Renal cortical epithelial cell (primary cell): ENCODE data around the gene PLCD1. TPM values are rescaled to one million over a fixed set of nuclear protein-coding genes. Genes with fewer than 3 reads are reported as not detected.
"Not testable (repeated sequence)": the region's sequence is repeated elsewhere in the genome, so short reads cannot be mapped to it uniquely, and the experiment has no call there.

Experiments
- DNase-seq: peaks from one replicate; pipeline ENCODE4 v3.0.0-alpha.2; 2011; ENCODE audit warnings: low read depth
- total RNA-seq: library from RNA; depleted of rRNA; stranded (reverse); fragments of >200 nt; gene quantifications from 2 replicates; pipeline ENCODE4 v1.2.3, GENCODE V29; 2014

The PLCD1 gene
- 20.5 and 28.1 TPM in 2 replicates for total RNA-seq

DNA sequence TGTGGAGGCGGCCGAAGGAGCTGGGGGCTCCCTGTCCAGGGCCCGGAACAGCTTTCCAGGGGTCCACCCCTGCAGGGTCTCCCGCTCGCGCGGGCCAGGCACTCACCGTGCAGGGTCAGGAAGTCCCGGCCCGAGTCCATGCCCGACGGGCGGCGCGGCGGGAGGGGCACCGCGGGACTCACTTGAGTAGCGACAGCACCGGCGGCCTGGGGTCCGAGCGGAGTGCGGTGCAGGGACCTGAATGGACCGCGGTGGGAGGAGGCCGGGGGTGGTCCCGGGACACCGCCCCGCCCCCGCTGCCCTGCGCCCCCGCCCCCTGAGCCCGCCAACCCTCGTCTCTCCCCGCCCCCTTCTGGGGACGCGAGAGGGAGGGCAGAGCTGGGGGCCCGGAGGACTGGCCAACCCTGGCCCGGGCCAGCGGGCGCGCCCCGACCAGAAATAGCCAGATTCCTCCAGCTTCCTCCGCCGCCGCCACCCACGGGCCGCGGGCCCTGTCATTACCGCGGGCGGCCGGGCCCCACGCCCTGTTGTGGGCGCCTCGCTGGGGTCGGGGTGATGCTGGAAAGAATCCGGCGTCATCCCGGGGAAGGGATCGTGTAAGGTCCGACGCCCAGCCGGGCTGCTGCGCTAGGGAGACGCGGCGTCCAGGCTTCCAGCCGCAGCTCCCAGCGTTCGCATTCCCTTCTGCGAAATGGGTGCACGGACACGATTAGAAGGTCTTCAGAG lies at the start of gene PLCD1:
Gene PLCD1 (minus strand): TSS at position 243 of the 726 bp plus-strand sequence. CDS start 103 bp downstream, at position 140.
- DNase-seq = no peak

DNA sequence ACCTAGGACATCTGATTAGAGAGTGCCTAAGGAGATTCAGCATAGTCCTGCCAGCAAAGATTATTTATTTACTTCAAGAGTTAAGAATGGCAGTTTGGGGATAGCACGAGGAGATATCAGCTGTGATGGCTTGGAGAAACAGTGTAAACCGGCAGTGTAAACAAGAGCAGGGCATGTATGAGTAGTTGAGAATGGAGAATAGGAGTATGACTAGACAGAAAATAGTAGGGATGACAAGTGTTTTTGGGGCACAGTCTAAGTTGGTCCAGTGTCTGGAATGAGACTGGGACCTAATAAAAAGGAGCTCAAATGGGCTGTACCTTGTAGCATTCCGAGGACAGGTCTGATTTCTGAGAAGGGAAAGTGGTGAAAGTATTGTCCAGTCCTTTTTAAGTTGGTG lies 47.6 kb upstream of the PLCD1 start:
- not testable (repeated sequence) for DNase-seq

DNA sequence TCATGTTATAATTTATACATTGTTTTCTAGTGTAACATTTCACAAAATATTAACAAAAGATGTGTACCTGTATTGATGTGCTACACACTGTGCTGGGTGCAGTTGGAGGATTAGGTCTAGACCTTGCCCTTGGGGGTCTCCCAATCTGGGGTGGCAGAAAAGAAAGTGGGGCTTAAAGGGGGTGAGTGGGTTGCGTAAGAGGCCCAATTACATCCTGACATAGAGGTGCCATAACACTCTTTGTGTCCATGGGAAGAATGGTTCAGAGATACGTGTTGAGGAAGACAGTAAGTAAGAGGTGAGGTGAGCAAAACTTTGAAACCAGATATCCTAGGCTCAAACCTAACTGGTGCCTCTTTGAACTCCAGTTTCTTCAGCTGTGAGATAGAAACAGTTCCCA lies 40.6 kb upstream of the PLCD1 start:
- no peak for DNase-seq

DNA sequence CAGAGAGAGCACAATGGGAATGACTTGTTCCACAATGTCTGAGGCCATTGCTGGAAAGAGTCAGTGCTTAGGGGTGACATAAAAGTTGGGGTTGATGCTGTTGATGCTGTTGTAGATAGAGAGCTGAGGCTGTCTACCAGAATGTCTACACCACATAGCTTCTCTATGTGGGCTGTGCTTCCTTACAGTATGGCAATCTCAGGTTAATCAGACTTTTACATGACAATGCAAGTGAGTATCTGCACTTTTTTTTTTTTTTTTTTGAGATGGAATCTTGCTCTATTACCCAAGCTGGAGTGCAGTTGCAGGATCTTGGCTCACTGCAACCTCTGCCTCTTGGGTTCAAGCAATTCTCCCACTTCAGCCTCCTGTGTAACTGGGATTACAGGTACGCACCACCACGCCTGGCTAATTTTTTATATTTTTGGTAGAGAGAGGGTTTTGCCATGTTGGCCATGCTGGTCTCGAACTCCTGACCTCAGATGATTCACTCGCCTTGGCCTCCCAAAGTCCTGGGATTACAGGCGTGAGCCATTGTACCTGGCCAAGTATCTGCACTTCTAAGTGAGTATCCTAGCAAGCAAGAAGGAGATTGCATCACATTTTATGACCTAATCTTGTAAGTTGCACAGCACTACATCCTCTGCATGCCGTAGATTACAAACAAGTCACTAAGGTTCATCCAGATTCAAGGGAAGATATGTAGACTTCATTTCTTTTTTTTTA lies 38.2 kb upstream of the PLCD1 start:
- DNase-seq = peak; percentile 14

DNA sequence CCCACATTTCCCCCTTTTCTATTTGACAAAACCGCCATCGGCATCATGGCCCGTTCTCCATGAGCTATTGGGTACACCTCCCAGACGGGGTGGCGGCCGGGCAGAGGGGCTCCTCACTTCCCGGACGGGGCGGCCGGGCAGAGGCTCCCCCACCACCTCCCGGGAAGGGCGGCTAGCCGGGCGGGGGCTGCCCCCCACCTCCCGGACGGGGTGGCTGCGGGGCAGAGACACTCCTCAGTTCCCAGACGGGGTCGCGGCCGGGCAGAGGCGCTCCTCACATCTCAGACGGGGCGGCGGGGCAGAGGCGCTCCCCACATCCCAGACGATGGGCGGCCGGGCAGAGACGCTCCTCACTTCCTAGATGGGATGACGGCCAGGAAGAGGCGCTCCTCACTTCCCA lies 35.0 kb upstream of the PLCD1 start:
- DNase-seq = not testable (repeated sequence)

DNA sequence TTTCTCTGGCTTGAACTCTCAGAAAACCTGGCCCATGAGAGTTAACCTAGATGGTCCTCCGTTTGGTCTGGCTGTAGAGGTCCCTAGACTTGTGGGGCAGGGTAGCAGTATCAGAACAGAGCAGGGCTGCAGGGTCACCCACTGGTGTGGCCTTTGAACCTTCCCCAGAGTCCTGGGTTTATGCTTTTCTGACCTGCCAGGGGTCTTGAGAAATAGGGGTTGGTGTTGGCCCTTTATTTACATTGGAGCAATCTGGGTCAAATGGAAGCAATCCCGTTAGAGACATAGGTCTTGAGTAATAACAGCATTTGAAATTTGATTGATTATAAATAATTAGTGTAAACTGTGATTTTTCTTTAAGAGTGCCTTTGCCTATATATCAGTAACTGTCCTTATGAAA lies 33.4 kb upstream of the PLCD1 start:
- no peak for DNase-seq

DNA sequence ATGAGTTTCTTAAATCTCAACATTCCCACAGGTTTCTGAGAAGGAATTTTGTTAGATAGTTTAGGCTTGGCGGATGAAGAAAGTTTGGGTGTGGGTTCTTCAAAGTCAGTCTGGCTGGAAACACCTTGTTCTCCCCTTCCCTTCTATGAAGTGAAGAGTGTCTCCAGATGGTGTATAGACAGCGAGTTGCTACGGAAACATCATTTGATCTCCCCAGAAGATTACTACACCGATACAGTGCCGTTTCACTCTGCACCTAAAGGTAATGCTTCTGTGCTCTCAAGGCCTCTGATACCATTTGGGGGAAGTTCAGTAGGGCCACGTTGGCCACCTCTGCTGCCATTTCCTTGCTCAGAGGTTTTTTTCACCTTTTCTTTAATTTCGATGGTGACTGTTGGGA lies 30.1 kb upstream of the PLCD1 start:
- DNase-seq = no peak

DNA sequence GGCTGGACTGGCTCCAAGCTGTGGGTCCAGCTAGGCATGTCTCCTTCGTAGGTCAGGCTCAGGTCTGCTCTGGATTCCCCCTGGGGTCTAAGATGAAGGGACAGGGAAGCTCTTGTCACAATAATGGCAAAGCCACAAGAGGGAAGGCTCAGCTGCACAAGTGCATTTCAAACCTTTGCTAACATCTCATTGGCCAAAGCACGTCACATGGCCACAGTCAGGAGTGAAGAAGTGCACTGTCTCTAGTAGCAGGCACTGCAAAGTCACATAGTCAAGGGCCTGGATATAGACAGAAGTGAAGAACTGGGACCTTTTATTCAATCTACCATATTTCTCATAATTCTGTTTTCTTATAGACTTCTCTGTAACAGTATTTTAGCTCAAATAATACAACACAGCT lies 29.7 kb upstream of the PLCD1 start:
- DNase-seq = no peak

DNA sequence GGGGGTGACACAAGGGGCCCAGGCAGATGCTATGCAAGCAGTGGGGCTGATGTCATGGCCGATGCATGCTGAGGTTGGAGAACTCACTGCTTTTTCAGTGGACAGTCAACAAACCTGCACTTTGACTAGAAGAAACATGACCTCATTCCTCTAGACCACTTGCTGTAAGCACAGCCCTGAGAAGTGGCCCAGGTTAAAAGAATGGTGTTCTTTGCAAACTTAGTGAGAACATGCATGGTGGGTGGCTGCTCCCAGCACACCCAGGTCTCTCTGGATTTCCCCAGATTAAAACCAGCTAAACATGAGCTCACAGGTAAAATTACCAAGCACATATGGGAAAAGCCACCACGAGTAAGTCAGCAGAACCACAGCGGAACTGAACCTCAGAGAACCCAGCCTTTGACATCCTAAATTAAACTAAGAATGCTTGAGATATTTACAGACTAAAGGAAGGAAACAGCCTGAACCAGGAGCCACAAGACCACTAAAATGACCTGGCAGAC lies 25.1 kb upstream of the PLCD1 start:
- no peak for DNase-seq

DNA sequence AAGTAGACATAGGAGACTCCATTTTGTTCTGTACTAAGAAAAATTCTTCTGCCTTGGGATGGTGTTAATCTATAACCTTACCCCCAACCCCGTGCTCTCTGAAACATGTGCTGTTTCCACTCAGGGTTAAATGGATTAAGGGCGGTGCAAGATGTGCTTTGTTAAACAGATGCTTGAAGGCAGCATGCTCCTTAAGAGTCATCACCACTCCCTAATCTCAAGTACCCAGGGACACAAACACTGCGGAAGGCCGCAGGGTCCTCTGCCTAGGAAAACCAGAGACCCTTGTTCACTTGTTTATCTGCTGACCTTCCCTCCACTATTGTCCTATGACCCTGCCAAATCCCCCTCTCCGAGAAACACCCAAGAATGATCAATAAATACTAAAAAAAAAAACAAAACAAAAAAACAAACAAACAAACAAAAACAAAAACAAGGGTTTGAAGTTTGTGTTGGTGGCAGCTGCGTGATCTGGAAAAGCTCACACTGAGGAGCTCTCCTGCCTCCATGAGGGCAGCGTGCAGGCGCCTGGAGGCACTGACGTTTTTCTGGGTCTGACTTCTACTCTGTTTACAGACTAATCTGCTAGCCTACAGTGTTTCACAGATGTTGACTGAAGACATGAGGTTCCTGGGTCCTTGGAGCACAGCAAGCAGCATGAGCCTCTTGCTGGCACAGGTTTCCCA lies 24.5 kb upstream of the PLCD1 start:
- DNase-seq = not testable (repeated sequence)

DNA sequence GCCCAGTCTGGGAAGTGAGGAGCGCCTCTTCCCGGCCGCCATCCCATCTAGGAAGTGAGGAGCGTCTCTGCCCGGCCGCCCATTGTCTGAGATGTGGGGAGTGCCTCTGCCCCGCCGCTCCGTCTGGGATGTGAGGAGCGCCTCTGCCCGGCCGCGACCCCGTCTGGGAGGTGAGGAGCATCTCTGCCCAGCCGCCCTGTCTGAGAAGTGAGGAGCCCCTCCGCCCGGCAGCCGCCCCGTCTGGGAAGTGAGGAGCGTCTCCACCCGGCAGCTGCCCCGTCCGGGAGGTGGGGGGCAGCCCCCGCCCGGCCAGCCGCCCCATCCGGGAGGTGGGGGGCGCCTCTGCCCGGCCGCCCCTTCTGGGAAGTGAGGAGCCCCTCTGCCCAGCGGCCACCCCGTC lies 23.8 kb upstream of the PLCD1 start:
- not testable (repeated sequence) for DNase-seq

DNA sequence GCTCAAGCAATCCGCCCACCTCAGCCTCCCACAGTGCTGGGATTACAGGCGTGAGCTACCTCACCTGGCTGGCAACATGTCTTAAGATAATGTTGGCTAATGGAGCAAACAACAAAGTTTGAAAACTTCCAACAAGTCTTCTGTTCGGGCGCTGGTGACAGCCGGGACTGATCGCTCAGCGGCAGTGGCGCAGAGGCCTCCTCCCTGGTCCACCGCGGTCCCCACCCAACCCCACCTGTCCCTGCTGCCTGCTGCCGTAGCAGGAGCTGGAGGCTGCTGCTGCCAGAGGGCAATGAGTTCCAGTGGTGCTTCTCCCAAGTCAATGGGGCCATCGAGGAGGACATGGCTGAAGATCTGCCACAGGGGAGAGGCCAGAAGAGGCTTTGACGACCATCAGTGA lies 21.7 kb upstream of the PLCD1 start:
- no peak for DNase-seq

DNA sequence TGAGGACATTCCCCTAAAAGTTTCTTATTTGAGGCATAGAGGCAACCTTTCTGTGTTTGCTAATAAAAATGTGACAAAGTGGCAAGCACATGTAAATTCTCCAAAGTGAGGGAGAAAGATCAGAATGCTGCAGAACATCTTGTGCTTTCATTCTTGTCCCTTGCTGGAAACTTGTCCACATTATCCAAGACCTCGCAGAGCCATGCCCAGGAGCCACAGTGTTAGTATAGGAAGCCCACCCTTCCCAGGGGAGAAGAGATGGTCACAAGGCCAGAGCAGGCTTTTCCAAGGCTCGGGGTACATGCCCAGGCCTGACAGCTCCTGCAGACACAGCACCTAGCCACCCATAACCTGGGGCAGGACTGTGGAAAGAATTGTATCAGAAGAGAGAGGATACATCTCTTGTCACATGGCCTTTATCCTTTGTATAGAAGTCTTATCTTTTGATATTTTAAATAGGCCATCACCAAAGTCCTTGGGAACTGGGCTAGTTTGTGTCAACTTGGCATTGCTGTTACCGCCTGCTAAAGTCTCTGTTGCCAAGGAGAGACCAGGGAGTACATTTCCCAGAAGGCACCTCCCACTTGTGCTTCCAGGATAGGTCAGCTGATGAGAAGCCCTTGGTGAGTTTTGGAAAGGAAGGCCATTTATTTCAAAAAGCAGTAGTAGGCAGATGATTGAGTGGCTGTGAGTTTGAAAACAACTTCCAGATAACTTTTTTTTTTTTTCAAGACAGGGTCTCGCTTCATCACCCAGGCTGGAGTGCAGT lies 20.1 kb upstream of the PLCD1 start:
- DNase-seq = peak; percentile 11

DNA sequence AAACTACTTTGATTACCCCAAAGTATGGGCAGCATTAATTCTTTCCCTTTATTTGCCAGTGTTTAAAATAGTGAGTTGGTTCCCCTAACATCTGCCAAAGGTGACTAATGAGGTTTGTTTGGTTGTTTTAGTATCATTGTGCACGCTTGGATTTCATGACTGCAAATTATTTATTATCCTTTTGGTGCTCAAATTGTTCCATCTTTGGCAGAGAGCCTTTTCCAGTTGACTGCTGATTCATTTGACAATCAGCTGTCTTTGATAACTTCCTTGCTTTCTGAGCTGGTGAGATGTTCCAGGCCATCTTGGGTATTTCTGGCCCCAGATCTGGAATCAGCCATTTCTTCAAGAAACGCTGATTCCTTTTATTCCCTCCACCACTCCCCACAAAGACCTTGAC lies 18.5 kb upstream of the PLCD1 start:
- DNase-seq = no peak

DNA sequence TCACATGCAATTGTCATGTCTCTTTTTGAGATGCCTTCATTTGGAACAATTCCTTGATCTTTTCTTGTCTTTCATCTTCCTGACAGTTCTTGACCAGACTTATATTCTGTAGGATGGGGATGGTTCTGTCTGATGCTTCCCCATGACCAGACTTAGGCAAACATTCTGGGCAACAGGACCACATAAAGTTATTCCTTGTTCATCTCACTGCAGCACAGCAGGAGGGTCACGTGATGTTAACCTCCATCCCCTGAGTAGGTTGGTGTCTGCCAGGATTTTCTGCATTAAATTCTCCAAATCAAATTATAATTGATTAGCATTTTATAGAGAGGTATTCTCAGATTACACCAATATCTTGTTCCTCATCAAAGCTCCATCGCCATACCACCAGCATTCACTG lies 17.4 kb upstream of the PLCD1 start:
- no peak for DNase-seq

DNA sequence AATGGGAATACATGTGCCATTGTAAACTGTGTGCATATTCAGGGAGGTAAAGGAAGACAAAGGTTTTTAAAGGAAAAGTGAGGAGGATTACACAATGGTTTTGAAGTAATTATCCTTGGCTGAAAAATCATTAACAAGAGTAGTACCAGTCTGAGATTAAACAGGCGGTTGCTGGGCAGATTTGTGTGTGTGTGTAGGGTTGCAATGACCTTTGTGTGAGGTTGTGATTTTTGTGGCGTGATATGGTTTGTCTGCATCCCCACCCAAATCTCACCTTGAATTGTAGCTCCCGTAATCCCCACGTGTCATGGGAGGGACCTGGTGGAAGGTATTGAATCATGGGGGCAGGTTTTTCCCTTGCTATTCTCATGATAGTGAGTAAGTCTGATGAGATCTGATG lies 16.6 kb upstream of the PLCD1 start:
- DNase-seq = no peak

DNA sequence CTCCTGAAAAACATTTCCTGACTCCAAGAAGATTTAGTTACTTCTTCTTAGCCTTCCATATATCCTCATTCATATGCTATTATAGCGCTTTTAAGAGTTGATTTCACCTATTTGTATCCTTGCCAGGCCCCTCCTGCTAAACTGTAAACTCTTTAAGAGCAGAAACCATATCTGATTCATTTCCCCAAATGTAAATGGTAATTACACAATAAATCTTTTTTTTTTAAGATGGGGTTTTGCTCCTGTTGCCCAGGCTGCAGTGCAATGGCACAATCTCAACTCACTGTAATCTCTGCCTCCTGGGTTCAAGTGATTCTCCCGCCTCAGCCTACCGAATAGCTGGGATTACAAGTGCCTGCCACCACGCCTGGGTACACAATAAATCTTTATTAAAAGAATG lies 14.0 kb upstream of the PLCD1 start:
- no peak for DNase-seq

DNA sequence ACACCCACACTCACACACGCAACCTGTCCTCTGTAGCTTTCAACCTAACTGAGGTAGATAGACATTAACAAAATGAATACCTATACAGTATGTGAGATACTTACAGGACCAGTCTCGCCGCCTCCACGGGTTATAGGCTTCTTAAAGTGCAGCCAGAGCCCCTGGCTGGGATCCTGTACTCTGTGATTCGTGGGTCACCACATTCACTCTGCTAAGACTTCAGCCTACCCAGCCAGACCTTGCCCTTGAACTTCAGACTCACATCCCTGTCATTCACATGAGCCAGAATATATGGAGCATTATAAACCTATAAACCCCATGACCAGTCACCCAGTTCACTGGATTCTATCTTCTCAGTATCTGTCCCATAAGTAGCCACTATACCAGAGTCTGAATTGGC lies 11.0 kb upstream of the PLCD1 start:
- DNase-seq = no peak

DNA sequence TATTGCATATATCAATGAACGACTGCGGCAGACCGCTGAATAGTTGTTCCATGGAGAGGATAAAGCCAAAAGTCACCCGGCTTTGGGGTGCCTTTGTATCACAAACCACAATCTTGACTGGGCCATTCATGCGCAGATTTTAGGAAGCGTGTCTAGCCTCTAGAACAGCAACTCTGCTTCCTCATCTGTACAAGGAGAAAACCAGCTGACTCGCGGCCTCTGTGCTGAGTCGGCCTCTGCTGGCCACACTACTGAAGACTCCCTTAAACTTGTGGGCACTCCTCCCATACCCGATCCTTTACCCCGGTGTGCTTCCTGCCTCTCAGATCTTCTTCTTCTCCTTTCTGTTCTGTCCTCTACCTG lies 10.4 kb upstream of the PLCD1 start:
- peak; percentile 25 for DNase-seq

DNA sequence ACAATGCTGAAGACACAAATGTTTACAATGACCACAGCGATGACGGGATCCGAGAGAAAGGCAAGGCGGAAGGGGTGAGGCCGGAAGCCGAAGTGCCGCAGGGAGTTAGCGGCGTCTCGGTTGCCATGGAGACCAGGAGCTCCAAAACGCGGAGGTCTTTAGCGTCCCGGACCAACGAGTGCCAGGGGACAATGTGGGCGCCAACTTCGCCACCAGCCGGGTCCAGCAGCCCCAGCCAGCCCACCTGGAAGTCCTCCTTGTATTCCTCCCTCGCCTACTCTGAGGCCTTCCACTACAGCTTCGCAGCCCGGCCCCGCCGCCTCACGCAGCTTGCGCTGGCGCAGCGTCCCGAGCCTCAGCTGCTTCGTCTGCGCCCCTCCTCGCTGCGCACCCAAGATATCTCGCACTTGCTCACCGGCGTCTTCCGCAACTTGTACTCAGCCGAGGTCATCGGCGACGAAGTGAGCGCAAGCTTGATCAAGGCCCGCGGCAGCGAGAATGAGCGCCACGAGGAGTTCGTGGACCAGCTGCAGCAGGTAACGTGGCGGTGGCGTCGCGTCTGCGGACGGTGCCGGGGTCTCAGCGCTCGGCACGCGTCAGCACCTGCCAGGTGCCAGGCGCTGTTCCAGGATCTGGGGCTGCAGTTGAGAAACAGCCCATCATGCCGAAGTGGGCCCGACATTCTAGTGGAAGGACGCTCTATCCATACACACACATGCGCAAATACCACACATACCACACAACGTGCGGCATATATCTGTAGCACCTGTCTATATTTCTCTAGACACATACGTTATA lies 9.9 kb upstream of the PLCD1 start, which contains the start of gene DLEC1:
Gene DLEC1 (plus strand): TSS at position 108 of the 798 bp plus-strand sequence. CDS start 18 bp downstream, at position 126.
- DNase-seq = peak; percentile 22

DNA sequence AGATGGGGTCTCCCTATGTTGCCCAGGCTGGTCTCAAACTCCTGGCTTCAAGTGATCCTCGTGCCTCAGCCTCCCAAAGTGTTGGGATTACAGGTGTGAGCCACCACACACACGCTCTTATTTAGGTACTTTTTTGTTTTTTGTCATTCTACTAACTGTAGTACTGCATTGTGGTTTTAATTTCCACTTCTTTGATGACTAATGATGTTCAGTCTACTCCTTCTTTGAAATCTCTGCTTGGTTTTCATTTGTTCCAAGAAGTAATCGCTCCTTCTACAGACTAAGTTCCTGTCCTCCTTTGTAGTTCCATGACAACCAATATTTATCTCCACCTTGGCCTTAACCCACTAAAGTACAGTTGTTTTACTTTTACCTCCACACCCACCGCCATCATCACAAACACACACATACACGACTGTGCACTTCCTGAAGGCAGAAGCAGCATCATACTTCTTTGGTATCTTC lies 9.0 kb upstream of the PLCD1 start:
- no peak for DNase-seq
